ELF-1 (cell line): ENCODE data around the gene SBSN.

Source experiments
- DNase-seq: peaks from one replicate; pipeline ENCODE4 v3.0.0-alpha.2; 2016; ENCODE audit warnings: low read depth, low spot score

The SBSN gene

GRCh38 chr19:35555301-35556005, 27.3 kb upstream of the SBSN start:
- peak; percentile 78 for DNase-seq

GRCh38 chr19:35554076-35554475, 26.0 kb upstream of the SBSN start:
- DNase-seq, result no peak

- no peak for DNase-seq
Measured at GRCh38 chr19:35553385-35554000, 25.4 kb upstream of the SBSN start.

DNA sequence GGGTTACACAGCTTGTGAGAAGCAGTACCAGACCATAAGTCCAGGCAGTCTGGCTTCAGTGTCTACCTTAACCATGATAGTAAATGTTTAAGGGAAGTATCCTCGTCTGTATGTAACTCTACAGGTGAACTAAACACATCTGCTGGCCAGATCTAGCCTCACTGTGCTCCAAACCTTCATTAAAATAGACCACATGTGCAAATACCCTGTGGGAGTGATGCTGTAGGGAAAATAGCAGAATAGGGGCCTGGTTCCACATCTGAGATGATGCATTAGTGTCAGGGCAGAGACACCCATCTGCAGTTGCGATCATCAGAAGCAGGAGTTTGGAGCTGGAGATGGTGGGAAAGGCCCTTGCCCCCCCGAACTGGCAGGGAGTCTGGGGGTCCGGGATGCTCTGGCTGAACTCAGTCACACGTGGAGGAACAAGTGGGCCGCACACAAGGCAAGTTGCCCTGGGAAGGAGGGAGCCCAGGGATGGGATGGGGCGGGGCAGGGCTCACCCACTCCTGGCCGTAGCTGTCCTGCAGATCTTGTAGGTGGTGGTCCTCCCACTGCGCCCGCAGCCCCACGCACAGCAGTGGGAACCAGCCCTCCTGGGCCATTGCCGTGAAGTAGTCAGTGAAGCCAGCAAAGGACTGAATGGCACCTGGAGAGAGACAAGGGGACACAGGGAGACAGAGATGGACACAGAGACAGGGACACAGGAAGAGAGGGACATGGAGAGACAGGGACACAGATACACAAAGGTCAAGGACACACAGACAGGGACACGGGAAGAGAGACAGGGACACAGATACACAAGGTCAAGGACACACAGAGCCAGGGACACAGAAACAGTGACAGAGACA, 24.6 kb upstream of the SBSN start:
- no peak for DNase-seq

DNA sequence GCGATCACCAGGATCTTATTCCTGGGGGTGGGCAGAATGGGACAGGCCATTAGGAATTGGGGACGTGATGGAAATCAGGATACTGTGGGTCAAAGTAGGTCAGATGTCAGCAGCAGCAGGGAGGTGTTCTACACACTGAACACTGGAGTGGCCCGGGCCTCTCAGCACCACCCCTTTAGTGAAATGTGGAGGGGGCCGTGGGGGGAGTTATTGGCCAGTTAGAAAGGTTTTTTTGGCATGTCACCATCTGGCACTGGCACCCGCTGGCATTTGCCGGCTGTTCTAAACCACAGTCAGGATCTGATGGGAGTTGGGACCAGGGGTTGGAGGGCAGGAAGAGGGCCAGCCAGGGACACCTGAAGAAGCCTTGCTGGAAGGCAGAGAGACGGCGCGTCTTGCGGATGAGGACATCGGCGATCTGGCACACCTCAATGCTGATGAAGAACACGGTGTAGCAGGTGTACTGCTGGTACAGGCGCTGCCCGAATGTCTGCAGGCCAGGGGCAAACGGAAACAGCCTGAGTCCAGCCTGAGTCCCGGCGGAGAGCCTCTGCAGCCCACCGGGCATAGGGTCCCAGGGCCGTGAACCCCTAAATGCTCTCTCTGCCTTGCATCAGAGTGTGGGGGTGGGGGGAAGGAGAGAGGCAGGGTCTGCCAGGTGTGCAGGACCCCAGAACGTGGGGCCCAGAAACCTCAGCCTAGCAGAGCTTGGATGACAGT, 23.1 kb upstream of the SBSN start:
- DNase-seq, result no peak

DNA sequence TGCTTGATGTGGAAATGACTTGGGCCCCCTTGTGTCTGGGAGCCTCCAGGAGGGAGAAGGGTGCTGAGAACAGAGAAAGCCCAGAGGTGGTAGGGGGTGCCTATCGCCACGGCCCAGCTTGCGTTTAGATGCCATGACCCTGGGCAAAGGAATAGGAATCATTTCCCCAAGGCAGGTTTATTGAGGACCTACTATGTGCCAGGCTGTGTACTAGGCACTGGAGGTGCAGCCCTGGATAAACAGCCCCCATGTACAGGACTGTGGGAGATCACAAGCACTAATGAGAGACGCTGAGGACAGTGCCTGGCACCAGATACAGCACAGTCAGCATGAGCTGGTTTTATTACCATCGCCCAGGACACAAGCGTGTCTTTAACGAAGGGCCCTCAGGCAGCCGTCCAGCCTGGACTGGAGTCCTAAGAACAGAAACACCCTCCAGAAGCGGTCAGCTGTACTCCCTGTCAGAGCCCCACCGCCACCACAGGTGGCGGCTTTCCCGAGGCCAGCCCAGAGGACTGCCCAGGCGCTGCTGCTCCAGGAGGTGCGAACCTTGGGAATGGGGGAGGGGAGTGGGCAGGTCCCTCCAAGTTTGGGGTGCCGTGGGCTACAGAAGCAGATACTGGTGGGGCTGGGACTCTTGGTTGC, 21.9 kb upstream of the SBSN start:
- DNase-seq, result no peak

DNA sequence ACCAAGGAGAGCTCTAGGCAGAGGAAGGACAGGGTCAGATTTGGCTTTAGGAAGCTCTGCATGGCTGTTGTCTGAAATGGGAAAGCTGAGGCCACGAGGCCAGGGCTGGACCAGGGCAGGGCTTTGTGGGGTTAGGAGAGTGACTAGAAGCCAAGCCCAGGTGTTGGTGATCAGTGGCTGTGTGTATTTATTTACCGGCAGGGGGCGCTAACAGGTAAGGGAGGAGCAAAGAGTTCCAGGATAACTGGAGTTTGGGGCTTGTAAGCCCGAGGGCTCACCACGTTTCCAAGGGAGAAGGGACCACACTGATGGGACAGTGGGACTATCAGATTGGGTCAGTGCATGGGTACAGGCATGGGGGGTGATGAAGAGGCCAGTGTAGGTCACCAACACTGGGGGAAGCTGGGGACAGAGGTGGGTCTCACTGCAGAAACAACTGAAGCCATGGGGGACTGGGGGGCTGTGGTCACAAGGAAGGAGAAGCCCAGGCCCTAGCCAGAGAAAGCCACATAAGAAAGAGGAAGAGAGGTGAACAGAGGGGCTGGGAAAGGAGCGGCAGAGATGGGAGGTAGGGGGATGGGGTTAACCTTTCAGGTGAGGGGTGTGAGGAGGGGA, 21.2 kb upstream of the SBSN start:
- DNase-seq, result peak; percentile 82

- no peak for DNase-seq
Measured at GRCh38 chr19:35546532-35546931, 18.4 kb upstream of the SBSN start.

GRCh38 chr19:35545855-35546381, 17.8 kb upstream of the SBSN start:
- DNase-seq, result no peak

DNA sequence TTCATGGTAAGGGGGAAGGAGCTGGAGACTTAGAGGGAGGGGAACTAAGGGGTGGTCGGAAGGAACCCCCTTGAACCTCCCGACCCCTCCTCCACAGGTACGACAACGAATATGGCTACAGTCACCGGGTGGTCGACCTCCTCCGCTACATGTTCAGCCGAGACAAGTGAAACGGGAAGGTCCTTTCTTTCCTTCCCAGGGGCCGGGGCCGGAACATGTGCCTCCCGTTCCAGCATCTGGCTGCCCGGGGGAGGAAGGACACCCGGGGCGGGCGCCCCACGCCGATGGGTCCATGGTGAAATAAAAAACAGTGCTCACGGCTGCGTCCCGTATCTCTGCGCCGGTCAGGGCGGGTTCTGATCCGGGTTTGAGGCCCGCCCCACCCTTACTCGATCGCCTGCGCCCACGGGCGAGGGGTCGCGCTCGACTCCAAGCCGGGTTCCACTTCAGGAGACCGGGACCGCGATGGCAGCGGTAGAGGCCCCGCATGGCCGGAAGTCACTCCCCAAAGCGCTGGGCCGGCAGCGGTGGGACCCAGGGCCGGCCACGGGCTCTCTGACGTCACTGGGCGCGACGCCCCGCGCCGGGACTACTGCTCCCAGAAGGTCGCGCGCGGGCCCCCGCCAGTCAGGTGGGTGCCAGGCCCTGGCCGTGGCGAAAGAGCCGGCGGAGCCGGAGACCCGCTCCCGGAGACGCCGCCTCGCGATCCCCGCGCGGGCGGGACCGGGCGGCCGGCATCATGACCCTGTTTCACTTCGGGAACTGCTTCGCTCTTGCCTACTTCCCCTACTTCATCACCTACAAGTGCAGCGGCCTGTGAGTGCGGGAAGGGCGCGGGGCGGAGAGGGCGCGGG, 17.1 kb upstream of the SBSN start, which contains the start of gene TMEM147:
TSS of gene TMEM147 (plus strand) at position 626 of the 854 bp plus-strand sequence. CDS start at position 740, 114 bp downstream.
- peak; percentile 92 for DNase-seq

DNA sequence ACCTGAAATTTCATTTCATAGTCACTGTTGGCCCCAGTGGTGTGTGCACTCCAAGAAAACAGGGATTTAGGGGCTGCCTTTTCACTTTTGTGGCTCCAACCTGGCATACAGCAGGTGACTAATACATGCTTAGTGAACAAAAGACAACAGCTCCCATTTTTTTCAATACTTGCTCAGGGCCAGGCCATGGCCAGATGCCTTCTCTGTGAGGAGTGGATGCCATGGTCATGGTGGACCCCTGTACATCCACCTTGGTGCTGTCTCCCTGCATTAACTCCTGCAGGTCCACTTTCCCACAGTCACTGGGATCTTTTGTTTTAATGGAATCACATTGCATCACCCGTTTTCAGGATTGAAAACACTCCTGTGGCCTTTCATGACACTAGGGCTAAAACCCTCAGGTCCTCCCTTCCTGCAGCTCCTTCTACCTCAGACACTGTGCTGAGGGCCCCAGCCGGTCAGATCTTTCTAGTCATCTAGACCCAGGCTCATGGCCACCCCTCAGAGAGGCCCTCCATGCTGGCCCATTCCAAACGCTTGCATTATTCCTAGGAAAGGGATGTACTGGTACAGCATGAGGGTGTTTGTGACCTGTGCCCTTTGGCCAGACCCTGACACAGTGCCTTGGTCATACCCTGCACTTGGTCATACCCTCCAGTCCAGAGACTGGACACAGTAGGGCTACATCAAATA, 16.1 kb upstream of the SBSN start:
- no peak for DNase-seq

DNA sequence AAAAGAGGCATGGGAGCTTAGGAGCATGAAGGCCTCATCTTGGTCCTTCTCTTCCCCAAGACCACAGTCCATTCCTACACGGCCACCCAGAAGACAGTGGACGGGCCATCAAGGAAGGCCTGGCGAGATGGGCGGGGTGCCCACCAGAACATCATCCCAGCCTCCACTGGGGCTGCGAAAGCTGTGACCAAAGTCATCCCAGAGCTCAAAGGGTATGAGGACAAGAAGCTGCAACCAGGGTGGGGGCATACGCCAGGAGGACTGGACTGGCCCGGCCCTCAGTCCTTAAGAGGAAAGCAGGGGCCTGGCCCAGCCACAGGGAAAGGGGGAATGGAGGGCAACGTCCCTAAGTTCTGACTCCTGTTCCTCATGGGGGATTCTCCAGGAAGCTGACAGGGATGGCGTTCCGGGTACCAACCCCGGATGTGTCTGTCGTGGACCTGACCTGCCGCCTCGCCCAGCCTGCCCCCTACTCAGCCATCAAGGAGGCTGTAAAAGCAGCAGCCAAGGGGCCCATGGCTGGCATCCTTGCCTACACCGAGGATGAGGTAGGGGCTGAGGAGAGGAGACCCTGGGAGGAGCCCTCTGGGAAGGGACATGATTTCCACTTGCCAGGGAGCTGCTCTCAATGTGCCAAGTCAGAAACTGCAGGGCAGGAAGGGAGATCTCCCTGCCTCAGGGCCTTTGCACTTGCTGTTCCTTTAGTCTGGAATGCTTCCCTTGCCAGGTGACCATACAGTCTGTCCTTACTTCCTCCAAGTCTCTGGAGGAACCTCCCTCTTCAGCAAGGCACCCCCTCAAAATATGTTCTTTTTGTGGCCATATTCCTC, 15.4 kb upstream of the SBSN start:
- no peak for DNase-seq

DNA sequence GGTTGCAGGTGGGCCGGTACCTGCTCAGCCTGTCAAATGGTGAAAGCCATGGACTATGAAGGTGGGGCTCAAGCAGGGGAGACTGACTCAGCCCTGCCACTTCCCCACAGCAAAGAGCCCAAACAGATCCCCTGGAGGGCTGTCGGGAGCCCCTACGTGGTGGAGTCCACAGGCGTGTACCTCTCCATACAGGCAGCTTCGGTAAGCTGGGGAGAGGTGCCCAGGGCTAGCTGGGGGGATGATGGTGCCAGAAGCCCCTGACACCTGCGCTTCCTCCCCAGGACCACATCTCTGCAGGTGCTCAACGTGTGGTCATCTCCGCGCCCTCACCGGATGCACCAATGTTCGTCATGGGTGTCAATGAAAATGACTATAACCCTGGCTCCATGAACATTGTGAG, 14.1 kb upstream of the SBSN start:
- no peak for DNase-seq

GRCh38 chr19:35540356-35540927, 12.3 kb upstream of the SBSN start:
- DNase-seq, result no peak

DNA sequence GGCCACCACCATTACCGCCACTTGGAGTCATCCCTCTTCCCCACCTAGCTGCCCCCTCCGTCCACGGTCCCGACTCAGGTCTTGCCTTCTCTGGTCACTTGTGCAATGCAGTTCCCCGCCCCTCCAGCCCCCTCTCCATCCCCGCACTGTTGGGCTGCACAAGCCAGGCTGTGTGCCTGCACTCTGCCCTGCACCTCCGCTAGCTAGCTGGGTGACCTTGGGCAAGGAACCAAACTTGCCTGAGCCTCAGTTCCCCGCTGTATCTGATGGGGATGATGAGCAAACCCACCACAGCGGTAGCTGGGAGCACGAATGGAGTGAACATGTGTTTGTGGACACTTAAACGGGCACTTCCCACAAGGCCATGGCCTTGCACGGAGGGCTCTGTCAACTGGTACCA, 11.7 kb upstream of the SBSN start:
- no peak for DNase-seq

DNA sequence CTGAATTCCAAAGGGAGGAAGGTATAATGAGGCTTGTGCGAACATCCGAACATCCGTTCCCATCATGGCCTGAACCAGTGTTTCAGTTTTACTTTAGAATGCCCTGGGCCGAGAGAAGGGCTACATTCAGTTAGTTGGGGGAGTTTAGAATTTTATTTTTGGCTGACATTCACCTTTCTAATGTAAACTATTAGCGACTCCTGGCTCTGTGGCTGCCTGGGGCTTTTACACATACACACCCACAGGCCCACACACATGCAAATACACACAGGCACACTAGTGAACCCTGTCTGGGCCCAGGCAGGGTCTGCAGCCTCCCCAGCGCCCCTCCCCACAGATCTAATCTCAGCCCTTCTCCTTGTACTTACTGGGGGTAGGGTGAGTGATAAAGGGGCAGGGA, 11.2 kb upstream of the SBSN start:
- DNase-seq, result no peak

GRCh38 chr19:35534803-35535480, 6.8 kb upstream of the SBSN start:
- DNase-seq, result no peak
